Stimulated activated CD4-positive, alpha-beta T cell treated with anti-CD3 and anti-CD28 coated beads, Interleukin-12 subunit alpha, Interleukin-12 subunit beta, amount 100 ng/mL, for 48 hours (primary cell): ENCODE results near the gene KSR1.
"Not testable (repeated sequence)": the region's sequence is repeated elsewhere in the genome, so short reads cannot be mapped to it uniquely, and the experiment has no call there.

ENCODE experiments used
- DNase-seq, 3 donors: peaks; one replicate each; pipeline ENCODE4 v3.0.0-alpha.2; 2020; ENCODE audit warnings: low read depth in 2 of 3, low spot score in 1 of 3

Gene KSR1

GRCh38 chr17:27653449-27653971 is 197.3 kb downstream of the KSR1 start:
- DNase-seq: not testable (repeated sequence)

DNA sequence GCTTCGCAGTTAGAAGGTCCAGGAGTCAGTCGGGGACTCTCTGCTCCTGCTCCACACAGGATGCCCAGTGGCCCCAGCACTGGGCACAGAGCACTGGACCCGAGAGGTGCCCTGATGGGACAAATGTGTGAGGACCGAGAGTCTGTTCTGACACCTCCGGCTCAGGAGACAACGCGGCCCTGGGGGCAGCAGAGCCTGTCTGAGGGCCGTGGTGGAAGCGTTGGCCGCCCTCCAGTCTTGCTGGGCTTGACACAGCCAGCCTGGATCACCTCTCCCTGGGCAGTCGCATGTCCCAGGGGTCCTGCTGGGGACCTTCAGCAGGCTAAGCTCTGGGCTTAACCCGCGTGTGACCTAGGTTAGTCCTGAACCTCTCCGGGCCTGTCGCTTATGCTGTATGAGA is 197.9 kb downstream of the KSR1 start:
- no peak for DNase-seq

- peak; percentile 68 to 73 (median 73) for DNase-seq
Measured at GRCh38 chr17:27654654-27655524, 198.6 kb downstream of the KSR1 start.

GRCh38 chr17:27655525-27656111 is 199.4 kb downstream of the KSR1 start:
- DNase-seq: not testable (repeated sequence)

DNA sequence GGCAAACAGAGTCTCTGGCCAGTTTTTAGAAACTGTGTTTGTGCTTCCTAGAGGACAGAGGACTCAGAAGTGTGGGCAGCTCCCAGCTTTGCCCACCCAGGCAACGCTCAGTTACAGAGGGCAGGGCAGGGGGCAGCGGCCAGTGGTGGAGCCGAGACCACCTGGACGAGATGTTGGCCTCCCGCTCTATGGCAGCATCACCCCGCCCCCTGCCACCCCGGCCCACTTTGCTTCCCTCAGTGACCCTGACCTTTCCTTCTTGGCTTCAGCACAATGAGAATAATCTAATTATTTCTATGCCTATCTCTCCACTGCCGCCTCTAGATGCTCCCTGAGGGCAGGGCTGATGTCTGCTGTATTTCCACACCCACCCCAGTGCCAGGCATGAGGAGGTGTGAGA is 200.4 kb downstream of the KSR1 start:
- not testable (repeated sequence) for DNase-seq

- DNase-seq: no peak
Measured at GRCh38 chr17:27657620-27658019, 201.4 kb downstream of the KSR1 start.

DNA sequence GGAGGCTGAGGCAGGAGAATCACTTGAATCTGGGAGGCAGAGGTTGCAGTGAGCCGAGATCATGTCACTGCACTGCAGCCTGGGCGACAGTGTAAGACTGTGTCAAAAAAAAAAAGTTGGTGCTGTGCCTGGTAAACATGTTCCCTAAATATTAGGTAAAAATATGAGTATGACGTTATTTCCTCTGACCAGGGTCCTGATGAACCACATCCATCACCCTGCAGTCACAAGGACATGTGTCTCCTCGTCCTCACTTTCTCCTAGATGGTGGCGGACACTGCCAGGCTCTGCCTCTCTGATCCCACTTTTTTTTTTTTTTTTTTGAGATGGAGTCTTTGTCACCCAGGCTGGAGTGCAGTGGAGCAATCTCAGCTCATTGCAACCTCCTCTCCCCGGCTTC is 203.4 kb downstream of the KSR1 start:
- no peak for DNase-seq

DNA sequence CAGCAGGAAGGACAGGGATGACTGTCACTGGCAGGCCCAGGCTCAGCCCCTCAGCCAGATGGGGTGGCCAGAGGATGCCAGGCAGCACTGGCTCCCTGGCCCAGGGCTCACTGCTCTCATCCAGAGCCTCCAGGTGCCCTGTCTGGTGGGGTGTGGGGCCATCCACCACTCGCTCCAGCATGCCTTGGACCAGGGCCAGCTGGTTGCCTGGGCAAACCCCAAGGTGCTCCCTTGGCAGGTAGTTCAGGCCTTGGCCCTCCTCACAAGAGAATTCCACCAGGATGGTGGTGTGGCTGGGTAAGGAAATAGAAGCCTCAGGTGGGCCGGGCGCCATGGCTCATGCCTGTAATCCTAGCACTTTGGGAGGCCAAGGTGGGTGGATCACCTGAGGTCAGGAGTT is 204.2 kb downstream of the KSR1 start:
- DNase-seq: no peak

GRCh38 chr17:27663936-27664605 is 207.8 kb downstream of the KSR1 start:
- no peak for DNase-seq

- DNase-seq: no peak
Measured at GRCh38 chr17:27664606-27664965, 208.3 kb downstream of the KSR1 start.

DNA sequence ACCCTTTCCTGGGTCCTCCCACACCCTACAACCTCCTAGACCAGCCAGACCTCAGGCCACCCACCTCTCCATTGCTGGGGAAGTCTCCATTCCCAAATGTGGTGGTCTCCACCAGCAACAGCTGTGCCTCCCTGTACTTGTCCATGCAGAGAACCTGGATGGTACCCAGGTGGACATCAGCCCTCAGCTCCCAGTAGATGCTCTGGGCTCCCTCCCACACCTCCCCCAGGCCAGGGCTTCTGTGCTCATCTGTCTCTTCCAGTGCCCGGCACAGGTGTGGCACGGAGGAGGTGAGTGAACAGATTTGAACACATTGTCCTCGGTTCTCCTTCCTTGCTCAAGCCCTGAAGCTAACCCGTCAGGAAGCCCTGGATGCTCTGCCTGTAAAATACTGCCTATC is 209.3 kb downstream of the KSR1 start:
- DNase-seq: no peak

DNA sequence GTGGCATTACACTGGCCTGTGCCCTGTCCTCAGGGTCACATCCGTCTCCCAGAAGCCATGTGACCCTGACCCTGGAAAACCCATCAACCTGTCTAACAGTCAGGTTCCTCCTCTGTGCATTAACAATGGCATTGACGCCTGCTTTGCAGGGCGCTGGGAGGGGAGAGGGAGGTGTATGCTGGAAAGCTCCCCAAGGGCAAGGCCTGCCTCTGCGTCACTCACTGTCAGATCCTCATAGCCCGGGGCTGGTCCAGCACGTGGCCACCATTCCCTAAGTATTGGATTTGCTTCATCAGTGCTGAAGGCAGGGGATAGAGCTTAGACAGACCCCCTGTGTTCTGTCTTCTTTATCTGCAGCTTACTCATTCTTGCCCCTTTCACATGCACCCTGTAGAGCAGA is 210.0 kb downstream of the KSR1 start:
- not testable (repeated sequence) for DNase-seq

- DNase-seq: no peak
Measured at GRCh38 chr17:27666831-27667560, 210.7 kb downstream of the KSR1 start.

DNA sequence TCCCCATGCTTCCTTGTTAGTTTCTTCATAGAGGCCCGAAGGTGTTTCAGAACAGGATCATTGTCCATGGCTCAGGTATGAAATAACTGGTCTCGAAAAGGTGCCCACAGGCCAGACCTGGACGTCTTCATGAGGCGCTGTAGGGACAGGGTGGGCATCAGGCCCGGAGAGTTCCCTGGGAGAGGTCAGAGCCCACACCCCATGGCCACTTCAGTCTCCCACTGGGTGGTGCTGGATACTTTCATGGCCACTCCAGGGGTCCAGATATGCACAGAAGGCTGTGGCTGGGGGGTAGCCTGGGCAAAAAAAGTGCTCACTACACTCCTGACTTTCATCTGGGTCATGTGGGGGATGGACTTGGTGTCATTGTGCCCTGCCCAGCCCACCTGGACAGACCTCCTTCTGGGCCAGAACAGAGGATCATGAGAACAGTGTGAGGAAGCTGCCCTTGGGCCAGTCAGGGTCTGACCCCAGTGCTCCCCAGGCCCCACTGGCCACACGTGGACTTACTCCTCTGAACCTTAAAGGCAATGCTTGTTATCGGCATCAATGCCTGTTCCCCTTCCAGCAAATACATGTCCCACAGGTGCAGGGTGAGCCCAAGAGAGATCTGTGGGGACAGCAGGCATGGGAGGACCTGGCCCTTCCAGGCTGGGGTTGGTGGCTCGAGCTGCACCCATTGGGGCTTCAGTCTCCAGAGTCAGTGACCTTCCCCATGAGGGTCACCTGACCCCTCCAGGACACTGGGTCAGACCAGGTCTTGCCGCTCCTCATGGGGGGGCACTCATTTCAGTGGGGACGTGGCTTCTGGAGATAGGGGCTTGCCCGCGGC is 211.6 kb downstream of the KSR1 start:
- no peak for DNase-seq

DNA sequence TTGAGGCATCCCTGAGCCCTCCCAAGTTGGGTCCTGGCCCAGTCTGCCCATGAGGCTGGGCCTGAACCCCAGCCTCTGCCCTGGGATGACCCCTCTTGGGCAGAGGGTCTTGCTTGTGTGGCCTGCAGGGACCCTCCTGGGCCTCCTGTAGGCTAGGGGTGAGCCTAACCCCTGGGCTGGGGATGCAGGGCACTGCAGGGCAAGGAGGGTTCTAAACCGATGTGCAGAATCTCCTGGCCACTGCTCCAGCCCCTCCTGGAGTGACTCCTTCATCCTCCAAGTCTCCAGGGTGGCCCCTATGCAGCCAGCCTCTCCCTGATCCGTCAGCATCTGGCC is 212.2 kb downstream of the KSR1 start:
- no peak for DNase-seq

DNA sequence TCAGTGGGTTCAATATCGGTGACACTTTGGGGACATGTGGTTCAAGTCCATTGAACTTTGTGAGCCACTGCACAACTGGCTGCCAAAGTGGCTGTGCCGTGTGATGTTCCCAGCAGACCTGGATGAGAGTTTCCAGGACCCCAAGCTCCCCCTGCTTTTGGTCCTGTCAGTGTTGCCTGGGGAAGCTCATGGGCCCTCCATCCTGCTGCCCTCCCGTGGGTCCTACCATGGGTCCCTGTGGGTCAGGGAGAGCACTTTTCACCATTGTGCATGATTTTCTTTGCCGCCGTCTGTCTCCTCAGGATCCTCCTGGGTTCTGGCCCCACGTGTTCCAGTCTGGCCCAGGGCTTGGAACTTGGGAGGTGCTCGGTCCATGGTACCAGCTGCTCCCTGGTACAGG is 212.9 kb downstream of the KSR1 start:
- no peak for DNase-seq

DNA sequence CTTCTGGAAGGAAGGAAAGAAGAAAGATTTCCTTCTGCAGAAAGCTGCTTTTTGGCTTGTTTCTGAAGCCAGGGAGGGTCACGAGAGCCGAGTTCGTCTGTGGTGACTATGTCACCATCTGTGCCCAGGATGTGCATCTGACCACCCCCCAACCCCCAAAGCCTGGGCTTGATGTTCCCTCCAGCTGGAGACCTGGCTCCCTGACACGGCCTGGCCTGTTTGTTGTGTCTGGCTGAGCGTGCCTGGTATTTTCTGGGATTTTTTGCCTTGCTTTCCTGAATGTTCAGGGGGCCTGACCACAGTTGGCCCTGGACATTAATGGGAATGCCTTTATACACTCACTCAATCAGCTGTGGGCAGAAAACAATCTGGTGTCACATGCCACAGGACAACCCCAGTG is 213.6 kb downstream of the KSR1 start:
- no peak for DNase-seq

DNA sequence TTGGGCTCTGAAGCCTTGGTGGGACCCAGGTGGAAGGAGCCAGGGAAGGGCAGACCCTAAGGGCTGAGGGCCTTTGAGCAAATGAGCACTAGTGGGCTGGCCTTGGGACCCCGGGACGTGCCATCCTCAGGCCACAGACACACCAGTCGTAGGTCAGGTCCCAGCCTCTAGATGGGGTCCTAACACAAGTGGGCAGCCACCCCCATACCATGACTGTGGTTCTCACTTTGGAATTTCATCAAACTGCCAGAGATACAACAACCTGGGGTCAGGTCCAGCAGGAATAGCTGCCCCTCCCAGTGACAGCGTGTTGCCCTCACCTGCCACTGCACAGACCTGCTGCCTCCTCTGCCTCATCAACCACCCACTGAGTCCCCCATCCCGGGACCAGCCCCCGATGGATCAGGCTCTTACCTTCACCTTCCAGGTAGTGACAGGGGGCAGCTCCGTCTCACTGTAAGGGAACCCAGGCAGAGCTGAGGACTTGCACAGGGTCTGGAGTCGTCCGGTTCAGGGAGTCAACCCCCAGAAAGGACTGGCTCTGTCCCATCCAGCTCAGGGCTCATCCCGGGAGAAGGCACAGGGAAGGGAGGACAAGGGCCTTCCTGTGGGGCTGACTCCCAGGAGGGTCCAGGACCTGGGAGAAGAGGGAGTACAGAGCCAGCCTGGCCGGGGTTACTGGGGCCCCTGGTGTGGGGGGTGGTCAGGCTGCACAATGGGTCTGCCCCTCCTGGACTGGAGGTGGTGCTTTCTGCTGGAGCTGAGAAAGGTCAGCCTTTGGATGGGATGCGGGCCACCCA is 214.7 kb downstream of the KSR1 start:
- no peak for DNase-seq

DNA sequence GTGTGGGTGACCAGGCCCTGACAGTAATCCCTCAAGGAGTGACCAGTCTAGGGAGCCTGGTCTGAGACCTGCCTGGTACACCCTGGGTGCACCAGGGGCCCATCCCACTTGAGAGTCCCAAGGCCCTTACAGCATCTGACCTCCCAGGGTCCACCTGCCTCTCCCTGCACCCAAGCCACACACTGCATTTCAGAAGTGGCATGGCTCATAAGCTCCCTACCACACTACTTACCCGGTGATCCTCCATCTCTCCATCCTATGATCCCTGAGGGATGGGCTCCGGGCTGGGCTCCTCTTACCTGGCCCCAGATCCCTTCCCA is 215.3 kb downstream of the KSR1 start:
- no peak for DNase-seq

GRCh38 chr17:27671977-27672480 is 215.8 kb downstream of the KSR1 start:
- DNase-seq: not testable (repeated sequence)
